GM18526 (cell line): Measurements from ENCODE around the gene MMP17.

Experiments
- POLR2A ChIP-seq: IDR thresholded peaks from 3 replicates; pipeline ENCODE4 v1.6.1; 2011; ENCODE audit not compliant: insufficient read length; ENCODE audit errors: extremely low read depth

The MMP17 gene

DNA sequence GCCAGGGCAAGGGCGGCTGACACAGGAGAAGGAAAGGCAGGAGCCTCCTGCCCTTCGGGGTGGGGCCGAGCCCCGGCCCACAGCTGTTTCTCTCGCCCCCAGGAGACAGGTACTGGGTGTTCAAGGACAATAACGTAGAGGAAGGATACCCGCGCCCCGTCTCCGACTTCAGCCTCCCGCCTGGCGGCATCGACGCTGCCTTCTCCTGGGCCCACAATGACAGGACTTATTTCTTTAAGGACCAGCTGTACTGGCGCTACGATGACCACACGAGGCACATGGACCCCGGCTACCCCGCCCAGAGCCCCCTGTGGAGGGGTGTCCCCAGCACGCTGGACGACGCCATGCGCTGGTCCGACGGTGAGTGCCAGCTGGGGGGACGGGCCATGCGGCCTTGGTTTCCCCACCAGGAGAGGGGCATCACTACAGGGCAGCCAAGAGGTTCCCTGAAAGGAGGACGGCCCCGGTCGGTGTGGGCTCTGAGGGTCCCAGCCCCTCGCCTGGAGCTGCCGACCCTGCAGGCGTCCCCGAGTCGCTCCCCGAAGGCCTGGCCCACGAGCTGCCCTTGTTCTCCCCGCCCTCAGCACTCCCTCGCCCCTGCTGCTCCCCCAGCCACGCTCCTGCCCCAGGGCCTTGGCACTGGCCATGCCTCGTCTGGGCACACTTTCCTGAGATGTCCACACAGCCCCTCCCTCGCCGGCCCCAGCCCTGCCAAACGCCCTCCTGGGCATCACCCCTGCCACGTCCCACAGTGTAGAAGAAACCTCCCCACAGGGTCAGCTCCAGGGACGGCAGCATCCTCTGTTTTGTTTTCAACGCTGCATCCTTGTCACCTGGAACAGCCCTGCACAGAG lies 21.7 kb downstream of the MMP17 start:
- no peak for TF ChIP-seq POLR2A

DNA sequence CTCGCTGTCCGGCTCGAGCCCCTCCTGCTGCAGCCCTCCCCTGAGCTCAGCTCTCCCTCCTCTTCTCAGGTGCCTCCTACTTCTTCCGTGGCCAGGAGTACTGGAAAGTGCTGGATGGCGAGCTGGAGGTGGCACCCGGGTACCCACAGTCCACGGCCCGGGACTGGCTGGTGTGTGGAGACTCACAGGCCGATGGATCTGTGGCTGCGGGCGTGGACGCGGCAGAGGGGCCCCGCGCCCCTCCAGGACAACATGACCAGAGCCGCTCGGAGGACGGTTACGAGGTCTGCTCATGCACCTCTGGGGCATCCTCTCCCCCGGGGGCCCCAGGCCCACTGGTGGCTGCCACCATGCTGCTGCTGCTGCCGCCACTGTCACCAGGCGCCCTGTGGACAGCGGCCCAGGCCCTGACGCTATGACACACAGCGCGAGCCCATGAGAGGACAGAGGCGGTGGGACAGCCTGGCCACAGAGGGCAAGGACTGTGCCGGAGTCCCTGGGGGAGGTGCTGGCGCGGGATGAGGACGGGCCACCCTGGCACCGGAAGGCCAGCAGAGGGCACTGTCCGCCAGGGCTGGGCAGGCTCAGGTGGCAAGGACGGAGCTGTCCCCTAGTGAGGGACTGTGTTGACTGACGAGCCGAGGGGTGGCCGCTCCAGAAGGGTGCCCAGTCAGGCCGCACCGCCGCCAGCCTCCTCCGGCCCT lies 22.8 kb downstream of the MMP17 start:
- TF ChIP-seq POLR2A: no peak

DNA sequence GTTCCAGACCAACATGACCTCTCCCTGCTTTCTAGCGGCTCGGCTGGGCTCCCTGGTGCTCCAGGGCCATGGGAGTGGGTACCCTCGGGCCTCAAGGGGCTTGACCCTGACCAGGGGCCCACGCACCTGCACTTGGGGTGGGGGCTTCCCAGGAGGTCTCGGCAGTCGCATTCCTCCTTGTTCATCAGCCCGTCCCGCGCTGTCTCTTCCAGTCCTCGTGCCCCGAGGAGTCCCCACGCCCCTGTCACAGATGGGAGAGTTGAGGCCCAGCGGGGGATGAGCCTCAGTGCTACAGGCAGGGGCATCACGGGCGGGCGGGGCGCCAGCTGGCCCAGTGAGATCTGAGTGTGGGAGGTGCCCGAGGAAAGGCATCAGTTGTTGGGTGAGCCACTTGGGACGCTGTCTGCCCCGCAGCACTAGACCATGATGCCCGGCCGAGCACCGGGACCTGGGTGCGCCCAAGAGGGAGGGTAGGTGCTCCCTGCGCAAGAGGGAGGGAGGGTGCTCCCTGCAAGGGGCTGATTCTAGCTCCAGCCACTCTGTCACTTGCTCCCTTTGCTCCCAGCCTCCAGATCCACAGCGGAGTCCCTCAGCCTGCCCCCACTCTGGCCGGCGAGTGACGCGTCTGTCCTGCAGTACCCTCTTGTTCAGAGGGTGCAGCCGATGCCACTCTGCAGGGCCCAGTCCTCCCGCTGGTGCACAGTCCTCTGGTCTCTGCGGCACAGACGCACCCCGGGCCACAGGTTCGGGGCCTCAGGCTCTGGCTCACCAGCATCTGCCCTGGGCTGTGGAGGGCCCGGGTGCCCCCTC lies 23.8 kb downstream of the MMP17 start:
- no peak for TF ChIP-seq POLR2A

DNA sequence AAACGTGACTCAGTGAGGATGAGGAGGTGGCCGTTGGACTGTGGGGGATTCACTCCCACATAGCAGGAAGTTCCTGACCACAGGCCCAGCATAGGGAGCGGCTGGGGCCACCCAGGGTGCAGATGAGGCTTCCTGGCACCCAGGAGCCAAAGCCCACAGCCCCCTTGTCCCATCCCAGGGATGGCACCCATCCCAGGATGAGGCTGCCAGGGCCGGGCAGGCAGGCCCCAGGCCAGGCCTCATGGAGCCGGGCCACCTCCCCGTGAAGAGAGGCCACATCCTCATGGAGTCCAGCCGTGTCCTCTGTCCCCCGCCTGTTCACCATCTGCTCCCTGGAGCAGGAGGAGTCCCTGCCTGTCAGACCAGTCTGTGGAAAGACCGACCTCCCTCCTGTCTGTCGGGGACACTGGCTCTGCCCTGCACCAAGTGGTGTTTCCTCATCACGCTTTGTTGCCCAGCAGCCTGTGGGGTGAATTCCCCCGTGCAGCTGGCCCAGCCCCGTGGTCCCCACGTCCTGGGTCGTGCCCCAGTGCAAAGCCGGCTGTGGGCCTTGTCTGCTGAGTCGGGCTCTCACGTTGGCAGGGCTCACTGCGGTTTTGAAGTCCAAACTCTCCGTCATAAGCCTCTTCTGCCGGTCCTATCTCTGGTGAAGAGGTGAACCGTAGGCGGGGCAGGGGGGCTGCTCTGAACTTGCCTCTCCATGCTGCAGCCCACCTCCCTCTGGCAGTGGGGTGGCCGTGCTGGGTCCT lies 24.5 kb downstream of the MMP17 start:
- no peak for TF ChIP-seq POLR2A

DNA sequence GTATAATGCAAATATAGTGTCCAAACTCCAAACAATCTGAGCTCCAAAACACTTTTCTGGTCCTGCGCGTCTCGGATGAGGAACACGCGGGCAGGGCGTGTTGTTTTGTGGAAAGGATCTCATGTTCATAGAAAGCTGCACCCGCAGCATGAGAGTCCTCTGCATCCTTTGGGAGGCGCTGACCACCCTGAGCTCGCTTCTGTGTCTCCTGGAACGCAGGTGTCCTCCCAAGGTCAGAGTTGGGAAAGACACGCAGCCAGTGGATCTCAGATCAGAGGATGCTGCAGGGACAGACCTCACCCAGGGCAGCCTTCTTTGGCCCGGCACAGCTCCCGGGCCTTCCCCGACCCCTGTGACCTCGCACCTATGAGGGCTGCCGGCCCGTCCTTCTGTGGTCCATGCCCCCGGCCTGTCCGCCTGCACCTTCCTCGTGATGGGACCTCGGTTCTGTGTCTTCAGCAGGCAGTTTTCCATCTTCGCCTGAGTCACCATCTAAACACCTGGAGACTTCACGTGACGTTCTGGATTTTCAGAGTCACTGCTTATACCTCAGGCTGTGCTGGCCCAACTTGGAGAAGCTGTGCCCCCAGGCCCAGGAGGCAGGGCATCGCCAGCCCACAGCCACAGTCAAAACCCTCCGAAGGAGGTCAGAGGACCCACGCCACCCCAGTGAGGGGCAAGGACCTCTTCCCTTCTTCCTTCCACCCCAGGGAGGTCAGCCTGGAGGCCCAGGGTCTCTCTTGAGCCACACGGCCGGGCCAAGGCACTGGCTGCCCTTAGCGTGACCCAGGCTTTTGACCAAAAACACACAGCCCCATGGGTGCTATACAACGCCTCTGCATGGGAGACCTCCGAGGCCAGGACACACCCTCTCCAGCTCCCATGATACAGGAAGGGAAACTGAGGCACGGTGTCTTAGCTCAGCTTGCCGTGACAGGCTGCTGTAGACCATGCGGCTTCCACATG lies 25.9 kb downstream of the MMP17 start:
- TF ChIP-seq POLR2A: no peak

DNA sequence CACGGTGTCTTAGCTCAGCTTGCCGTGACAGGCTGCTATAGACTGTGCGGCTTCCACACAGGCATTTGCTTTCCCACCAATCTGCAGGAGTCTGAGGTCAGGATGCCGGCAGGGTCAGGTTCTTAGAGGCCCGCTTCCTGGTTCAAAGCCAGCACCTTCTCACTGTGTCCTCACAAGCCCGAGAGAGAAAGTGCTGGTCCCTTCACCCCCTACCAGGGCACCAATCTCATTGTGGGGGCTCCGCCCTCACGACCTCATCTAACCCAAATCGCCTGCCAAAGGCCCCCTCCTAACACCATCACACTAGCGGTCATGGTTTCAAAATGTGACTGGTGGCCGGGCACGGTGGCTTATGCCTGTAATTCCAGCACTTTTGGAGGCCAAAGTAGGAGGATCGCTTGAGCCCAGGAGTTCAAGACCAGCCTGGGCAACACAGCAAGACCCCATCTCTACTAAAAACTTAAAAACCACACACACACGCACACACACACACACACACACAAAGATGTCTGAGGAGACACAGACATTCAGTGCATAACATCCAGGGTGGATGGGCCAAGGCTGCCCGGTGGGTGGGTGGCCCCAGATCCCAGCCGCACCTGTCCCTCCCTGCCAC lies 26.8 kb downstream of the MMP17 start:
- no peak for TF ChIP-seq POLR2A

DNA sequence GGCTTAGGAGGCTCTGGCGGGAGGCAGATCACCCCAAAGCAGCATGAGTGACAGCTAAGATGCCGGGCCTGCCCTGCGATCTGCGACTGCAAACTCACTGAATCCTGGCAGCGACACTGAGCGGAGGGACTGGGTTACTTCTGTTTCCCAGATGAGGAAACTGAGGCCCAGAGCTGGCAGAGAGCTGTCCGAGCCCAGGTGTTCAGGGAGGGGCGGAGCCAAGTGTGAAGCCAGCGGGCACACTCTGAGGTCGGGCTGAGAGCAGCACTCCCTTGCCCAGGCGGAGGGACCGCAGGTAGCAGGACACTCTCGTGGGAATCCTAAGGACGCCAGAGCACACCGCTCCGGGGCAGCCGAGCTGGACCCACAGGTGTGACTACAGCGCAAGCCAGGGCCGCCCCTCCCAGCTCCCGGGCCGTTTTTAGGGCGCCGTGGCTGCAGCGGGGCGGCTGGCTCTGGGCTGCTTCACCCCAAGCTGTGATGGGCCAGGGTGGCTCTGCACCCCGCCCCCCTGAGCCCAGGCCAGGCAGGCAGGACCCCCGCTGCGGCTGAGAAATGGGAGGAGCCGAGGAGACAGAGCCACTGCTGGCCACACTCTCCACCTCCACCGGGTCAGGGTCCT lies 27.4 kb downstream of the MMP17 start:
- TF ChIP-seq POLR2A: no peak

DNA sequence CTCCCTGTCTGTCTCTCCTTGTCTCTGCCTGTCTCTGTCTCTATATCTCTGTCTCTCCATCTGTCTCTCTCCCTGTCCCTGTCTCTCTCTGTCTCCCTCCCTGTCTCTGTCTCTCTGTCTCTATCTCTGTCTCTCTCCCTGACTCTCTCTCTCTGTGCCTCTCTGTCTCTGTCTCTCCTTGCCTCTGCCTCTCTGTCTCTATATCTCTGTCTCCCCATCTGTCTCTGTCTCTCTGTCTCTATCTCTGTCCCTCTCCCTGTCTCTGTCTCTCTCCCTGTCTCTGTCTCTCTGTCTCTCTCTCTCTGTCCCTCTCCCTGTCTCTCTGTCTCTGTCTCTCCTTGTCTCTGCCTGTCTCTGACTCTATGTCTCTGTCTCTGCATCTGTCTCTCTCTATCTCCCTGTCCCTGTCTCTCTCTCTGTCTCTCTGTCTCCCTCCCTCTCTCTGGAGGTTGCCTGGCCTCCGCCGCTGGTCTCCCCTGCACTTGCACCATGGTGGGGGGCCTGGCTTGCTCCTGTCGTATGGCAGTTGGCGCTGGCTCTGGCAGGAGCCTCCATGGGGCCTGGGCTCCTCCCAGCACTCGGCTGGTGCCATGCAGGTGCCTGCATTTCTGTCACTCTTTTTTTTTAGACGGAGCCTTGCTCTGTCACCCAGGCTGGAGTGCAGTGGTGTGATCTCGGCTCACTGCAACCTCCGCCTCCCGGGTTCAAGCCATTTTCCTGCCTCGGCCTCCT lies 28.3 kb downstream of the MMP17 start:
- no peak for TF ChIP-seq POLR2A

DNA sequence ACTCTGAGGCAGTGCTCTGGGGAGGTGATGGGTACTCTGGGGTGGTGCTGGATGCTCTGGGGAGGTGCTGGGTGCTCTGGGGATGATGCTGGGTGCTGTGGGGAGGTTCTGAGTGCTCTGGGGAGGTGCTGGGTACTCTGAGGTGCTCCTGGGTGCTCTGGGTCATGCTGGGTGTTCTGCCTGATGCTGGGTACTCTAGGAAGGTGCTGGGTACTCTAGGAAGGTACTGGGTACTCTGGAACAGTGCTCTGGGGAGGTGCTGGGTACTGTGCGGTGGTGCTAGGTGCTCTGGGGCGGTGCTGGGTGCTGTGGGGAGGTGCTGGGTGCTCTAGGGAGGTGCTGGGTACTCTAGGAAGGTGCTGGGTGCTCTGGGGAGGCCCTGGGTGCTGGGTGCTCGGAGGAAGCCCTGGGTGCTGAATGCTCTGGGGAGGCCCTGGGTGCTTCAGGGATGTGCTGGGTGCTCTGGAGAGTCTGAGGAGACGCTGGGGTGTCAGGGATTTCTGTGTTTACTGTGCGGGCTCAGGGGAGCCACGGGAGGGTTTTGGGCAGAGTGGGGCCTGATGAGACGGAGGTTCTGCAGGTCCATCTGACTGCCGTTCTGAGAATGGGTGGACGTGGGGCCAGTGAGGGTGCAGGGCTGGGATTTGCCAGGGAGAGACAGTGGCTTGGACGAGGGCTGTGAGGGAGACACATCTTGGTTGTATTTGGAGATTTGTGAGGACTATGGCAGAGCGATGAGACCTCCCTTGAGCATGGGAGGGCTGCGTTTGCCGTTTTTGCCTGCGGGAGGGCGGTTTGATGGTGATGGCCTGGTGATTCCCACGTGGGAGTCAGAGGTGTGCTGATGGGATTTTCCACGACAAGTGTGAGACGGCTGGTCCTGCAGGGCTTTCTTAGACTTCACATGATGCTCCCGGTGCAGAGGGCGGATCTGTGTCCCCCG lies 30.0 kb downstream of the MMP17 start:
- no peak for TF ChIP-seq POLR2A

DNA sequence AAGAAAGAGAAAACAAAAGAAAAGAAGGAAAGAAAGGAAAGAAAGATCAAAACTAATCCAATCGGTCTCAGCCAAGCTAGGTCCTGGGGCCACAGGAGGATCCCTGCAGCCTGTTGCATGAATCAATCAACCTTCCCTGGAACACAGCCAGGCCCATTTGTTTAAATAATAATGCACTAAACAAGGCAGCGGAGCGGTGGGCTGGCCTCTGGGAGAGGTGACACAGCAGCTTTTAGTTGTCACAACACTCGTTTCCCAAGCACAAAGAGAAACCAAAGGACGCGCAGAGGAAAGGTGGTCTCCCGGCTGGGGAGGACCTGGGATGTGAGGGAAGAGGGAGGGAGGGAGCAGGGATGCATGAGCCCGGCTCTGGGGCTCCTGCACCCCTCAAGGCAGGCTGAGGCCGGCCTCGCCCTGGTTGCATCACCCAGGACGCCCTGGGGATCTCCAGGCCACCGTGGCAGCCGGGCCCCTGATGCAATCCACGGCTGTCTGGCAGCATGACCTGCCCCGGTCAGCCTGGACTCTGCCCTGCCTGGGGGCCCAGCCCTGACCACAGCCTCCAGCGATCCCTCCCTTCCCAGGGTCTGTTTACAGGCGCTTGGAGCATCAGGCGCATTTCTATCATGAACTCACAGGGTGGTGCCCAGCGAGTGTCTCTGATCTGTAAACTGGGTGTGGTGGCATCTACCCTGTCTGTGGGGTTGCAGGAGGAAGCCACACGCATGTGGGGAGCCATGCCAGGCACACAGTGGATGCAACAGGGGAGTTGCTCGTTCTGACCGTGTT lies 32.5 kb downstream of the MMP17 start:
- no peak for TF ChIP-seq POLR2A
